ENCODE data around the gene C1orf167. TPM values are rescaled to one million over a fixed set of nuclear protein-coding genes. Genes with fewer than 3 reads are reported as not detected.

The C1orf167 gene
- total RNA-seq, 4 donors from 2014 or later = 1.00 to 1.4 TPM; not detected in 2

- in situ Hi-C loops (cut with MboI; ENCODE audit: low sequenced_read_pairs in 4 of 4) (no loop called here), intact Hi-C loops (cut with DNase I; ENCODE audit: low total_unique reads) (loop anchor here (1.0 kb wide), 1 partner anchor 30 kb away; no protein-coding TSS in a partner anchor)
- TF ChIP-seq CTCF (IDR thresholded peaks at IDR 0.05 in 4 of 5, conservative IDR thresholded peaks at IDR 0.05 in 1 of 5) = peak in 4 of 5 experiments; percentile 32 to 70 (median 50)
- no peak for TF ChIP-seq POLR2A (IDR thresholded peaks at IDR 0.05)
- no peaks in the 10 kb centered on the region for H3K4me1 ChIP-seq
- DNase-seq (no peak), ATAC-seq (peak in 1 of 2 donors; percentile 59)
- peaks cover 0 to 24% of the 10 kb centered on the region in 2 donors for H3K36me3 ChIP-seq
- no peaks in the 10 kb centered on the region for H3K9me3 ChIP-seq
- no peak overlapping the region for H3K27ac ChIP-seq
- H3K4me3 ChIP-seq = no peak overlapping the region
- no peaks in the 10 kb centered on the region for H3K27me3 ChIP-seq
Observed at GRCh38 chr1:11749203-11749689, 12.7 kb upstream of the C1orf167 start.

GRCh38 chr1:11749996-11750395 lies 12.0 kb upstream of the C1orf167 start:
- H3K4me3 ChIP-seq = no peak overlapping the region
- intact Hi-C loops (cut with DNase I; ENCODE audit: low total_unique reads) (loop anchor here (1.0 kb wide), 1 partner anchor 31 kb away; no protein-coding TSS in a partner anchor), in situ Hi-C loops (cut with MboI; ENCODE audit: low sequenced_read_pairs in 4 of 4) (no loop called here)
- H3K27me3 ChIP-seq = no peaks in the 10 kb centered on the region
- no peak for ATAC-seq
- no peaks in the 10 kb centered on the region for H3K4me1 ChIP-seq
- H3K36me3 ChIP-seq = peaks cover 0 to 24% of the 10 kb centered on the region in 2 donors
- DNase-seq = no peak
- no peaks in the 10 kb centered on the region for H3K9me3 ChIP-seq
- H3K27ac ChIP-seq = no peak overlapping the region
- TF ChIP-seq POLR2A (IDR thresholded peaks at IDR 0.05) (no peak), CTCF (IDR thresholded peaks at IDR 0.05 in 4 of 5, conservative IDR thresholded peaks at IDR 0.05 in 1 of 5) (no peak)

GRCh38 chr1:11751087-11751486 lies 10.9 kb upstream of the C1orf167 start:
- in situ Hi-C loops (cut with MboI; ENCODE audit: low sequenced_read_pairs in 4 of 4) = no loop called here
- H3K36me3 ChIP-seq = peaks cover 0 to 16% of the 10 kb centered on the region in 2 donors
- H3K9me3 ChIP-seq = no peaks in the 10 kb centered on the region
- H3K4me3 ChIP-seq = no peak overlapping the region
- DNase-seq (no peak), ATAC-seq (no peak)
- intact Hi-C loops (cut with DNase I; ENCODE audit: low total_unique reads) = no loop called here
- TF ChIP-seq CTCF (IDR thresholded peaks at IDR 0.05 in 4 of 5, conservative IDR thresholded peaks at IDR 0.05 in 1 of 5) (no peak), POLR2A (IDR thresholded peaks at IDR 0.05) (no peak)
- no peaks in the 10 kb centered on the region for H3K27me3 ChIP-seq
- no peaks in the 10 kb centered on the region for H3K4me1 ChIP-seq
- no peak overlapping the region for H3K27ac ChIP-seq

- Histone ChIP-seq H3K4me3 (no peak overlapping the region), H3K36me3 (peaks cover 0 to 16% of the 10 kb centered on the region in 2 donors), H3K4me1 (no peaks in the 10 kb centered on the region), H3K27me3 (no peaks in the 10 kb centered on the region), H3K9me3 (no peaks in the 10 kb centered on the region), H3K27ac (no peak overlapping the region)
- in situ Hi-C loops (cut with MboI; ENCODE audit: low sequenced_read_pairs in 4 of 4) (no loop called here), intact Hi-C loops (cut with DNase I; ENCODE audit: low total_unique reads) (no loop called here)
- ATAC-seq = no peak
- TF ChIP-seq CTCF (IDR thresholded peaks at IDR 0.05 in 4 of 5, conservative IDR thresholded peaks at IDR 0.05 in 1 of 5) = no peak
- no peak for DNase-seq
Observed at GRCh38 chr1:11752359-11753088, 9.5 kb upstream of the C1orf167 start.

Measured in gastrocnemius medialis (tissue), 4 donors.